ENCODE measurements around the gene CPE. TPM values are rescaled to one million over a fixed set of nuclear protein-coding genes. Genes with fewer than 3 reads are reported as not detected.

Gene CPE
- total RNA-seq, 2 experiments from 2014 or later, result not detected

DNA sequence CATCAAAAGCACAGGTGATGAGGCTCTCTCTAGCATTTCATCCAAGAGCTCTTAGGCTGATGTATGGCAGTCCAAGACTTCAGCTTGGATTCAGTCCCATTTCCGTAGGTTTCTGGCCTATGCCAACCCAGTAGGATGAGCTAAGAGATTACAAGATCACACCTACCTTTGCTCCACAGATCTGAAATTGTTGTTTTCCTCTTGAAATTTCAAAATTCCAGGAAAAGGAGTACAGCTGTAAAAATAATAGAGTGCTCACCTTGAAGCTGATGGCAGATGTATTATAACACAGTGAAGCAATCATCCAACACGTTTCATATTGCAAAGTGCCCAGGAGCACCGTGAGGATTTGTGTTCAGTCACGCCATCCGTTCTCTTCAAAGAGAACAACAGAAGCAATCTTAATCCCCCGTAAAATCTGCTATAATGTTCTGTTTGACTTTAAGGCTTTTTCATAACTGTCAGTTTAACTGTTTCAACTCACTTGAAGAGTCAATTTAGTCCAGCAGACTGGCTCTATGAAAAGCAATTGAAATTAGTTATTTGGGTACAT, 137.5 kb downstream of the CPE start:
- intact Hi-C loops (cut with DNase I, micrococcal nuclease), result no loop called here
- POLR2A ChIA-PET, result no interaction called here
- no peak overlapping the region for H3K4me3 Mint-ChIP-seq
- CTCF ChIA-PET, result interaction anchor here (1.3 kb wide), 1 partner anchor 23 kb away, joined by 4 read pairs; no protein-coding TSS in a partner anchor
- H3K27me3 Mint-ChIP-seq, result peaks cover 7% of the 10 kb centered on the region
- no peaks in the 10 kb centered on the region for H3K4me1 Mint-ChIP-seq
- no peak overlapping the region for H3K27ac Mint-ChIP-seq
- no peaks in the 10 kb centered on the region for H3K36me3 Mint-ChIP-seq (ENCODE audit: low read depth)
- H3K9me3 Mint-ChIP-seq (ENCODE audit: low read depth), result no peaks in the 10 kb centered on the region
- ATAC-seq (no peak), DNase-seq (no peak)

DNA sequence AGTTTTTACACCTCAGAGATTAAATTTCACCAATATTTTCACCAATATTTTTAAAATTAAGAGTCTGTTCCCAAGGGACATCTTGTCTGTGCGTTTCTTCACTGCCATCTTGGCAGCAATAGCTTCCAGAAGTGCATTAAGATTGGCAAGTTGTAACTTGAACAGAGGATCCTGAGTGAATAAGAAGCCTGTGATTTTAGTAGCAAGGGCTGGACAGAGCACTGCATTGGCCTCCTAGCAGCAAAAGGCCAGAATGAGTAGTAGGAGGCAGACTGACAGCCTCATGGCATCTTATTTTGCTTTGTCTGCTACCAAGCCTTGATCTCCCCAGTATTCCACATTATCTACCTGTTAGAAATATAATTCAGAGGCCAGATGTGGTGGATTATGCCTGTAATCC, 138.4 kb downstream of the CPE start:
- Mint-ChIP-seq H3K27ac (no peak overlapping the region), H3K9me3 (ENCODE audit: low read depth) (no peaks in the 10 kb centered on the region), H3K4me3 (no peak overlapping the region), H3K4me1 (no peaks in the 10 kb centered on the region), H3K27me3 (peaks cover 7% of the 10 kb centered on the region), H3K36me3 (ENCODE audit: low read depth) (no peaks in the 10 kb centered on the region)
- CTCF ChIA-PET, result interaction anchor here (1.0 kb wide), 1 partner anchor 36 kb away, joined by 3 read pairs; no protein-coding TSS in a partner anchor
- DNase-seq (no peak), ATAC-seq (no peak)
- intact Hi-C loops (cut with DNase I, micrococcal nuclease), result no loop called here
- POLR2A ChIA-PET, result no interaction called here

DNA sequence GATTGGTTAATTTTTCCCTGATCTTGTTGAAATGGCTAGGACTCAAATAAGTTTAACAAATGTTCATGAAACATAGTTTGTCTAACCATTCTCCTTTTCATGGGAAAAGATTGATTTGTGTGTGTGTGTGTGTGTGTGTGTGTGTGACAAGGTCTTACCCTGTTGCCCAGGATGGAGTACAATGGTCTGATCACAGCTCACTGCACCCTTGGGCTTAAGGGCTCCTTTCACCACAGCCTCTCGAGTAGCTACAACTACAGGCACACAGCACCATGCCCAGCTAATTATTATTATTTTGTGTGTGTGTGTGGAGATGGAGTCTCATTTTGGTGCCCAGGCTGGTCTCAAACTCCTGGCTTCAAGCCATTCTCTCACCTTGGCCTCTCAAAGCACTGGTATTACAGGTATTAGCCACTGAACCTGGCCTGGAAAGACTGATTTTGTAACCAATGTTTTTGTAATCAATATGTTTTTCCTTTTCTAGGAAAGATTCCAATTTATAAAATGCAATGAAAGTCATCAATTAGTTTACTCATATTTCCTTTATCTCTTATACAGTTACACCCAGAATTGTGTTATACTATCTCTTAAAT, 139.3 kb downstream of the CPE start:
- no peak overlapping the region for H3K4me3 Mint-ChIP-seq
- no peak overlapping the region for H3K27ac Mint-ChIP-seq
- peaks cover 7% of the 10 kb centered on the region for H3K27me3 Mint-ChIP-seq
- ChIA-PET CTCF (interaction anchor here (1.0 kb wide), 1 partner anchor 37 kb away, joined by 3 read pairs; no protein-coding TSS in a partner anchor), POLR2A (interaction anchor here (0.6 kb wide), 1 partner anchor 35 kb away, joined by 3 read pairs; no protein-coding TSS in a partner anchor)
- intact Hi-C loops (cut with DNase I, micrococcal nuclease), result no loop called here
- no peaks in the 10 kb centered on the region for H3K36me3 Mint-ChIP-seq (ENCODE audit: low read depth)
- DNase-seq (no peak), ATAC-seq (no peak)
- no peaks in the 10 kb centered on the region for H3K9me3 Mint-ChIP-seq (ENCODE audit: low read depth)
- no peaks in the 10 kb centered on the region for H3K4me1 Mint-ChIP-seq

DNA sequence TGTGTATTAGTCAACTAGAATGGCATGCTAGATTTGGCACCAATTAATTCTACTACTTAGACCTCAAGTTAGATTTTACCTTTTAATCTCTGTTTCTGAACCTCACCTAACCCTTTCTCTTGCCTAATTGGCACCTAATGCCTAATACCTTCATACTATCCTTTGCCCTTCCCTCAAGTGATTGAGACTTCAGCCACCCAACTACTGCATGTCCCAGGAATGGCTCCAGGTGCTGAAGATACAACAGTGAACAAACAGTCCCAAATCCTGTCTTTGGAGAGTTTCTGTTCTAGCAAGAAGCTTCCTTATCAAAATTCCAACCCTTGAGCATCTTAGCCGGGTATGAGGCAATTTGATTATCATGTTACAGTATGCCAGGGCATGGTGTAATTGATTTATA, 139.9 kb downstream of the CPE start:
- ATAC-seq (no peak), DNase-seq (no peak)
- Mint-ChIP-seq H3K4me1 (no peaks in the 10 kb centered on the region), H3K4me3 (no peak overlapping the region), H3K36me3 (ENCODE audit: low read depth) (no peaks in the 10 kb centered on the region), H3K27me3 (peaks cover 7% of the 10 kb centered on the region), H3K27ac (no peak overlapping the region), H3K9me3 (ENCODE audit: low read depth) (no peaks in the 10 kb centered on the region)
- CTCF ChIA-PET, result no interaction called here
- POLR2A ChIA-PET, result interaction anchor here (0.6 kb wide), 1 partner anchor 35 kb away, joined by 3 read pairs; no protein-coding TSS in a partner anchor
- intact Hi-C loops (cut with DNase I, micrococcal nuclease), result no loop called here

DNA sequence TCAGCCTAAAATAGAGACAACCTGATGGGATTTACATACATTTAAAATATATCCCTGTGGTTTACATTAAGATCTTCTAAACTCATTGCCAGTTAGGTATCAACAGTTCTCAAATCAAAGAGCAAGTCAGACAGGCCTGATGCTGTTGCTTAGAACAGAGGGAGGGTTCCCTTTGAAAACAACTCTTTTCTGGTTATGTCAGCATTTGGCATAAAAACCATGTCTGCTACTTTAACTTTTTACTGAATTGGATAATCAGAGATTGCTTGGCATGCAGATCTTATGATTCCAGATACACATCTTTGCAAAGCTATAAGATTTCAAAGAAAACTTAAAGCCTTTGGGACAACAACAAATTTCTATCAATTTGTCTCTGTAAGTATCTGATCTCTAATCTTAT, 140.8 kb downstream of the CPE start:
- ATAC-seq (no peak), DNase-seq (no peak)
- ChIA-PET CTCF (no interaction called here), POLR2A (no interaction called here)
- H3K4me3 Mint-ChIP-seq, result no peak overlapping the region
- no peaks in the 10 kb centered on the region for H3K36me3 Mint-ChIP-seq (ENCODE audit: low read depth)
- H3K27me3 Mint-ChIP-seq, result peaks cover 7% of the 10 kb centered on the region
- H3K4me1 Mint-ChIP-seq, result no peaks in the 10 kb centered on the region
- H3K9me3 Mint-ChIP-seq (ENCODE audit: low read depth), result no peaks in the 10 kb centered on the region
- intact Hi-C loops (cut with DNase I, micrococcal nuclease), result no loop called here
- no peak overlapping the region for H3K27ac Mint-ChIP-seq

DNA sequence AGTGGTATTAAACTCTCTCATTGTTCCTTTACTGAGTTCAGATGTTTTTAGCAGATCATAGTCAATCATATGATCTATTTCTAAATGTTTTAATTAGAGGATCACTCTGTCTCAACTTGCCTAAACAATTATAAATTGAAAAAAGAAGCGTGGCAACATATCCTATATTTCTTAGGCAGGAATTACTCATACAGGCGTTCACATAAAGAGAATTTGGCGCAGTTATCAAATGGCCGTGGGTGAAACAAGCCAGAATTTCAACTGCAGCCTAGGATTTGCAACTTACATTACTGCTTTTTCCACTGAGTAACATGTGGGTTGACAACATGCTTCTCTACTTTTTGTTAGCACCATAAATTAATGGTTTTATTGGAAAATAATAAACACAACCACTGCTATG, 141.3 kb downstream of the CPE start:
- POLR2A ChIA-PET, result no interaction called here
- DNase-seq (no peak), ATAC-seq (no peak)
- intact Hi-C loops (cut with DNase I, micrococcal nuclease), result no loop called here
- CTCF ChIA-PET, result interaction anchor here (1.0 kb wide), 1 partner anchor 26 kb away, joined by 3 read pairs; no protein-coding TSS in a partner anchor
- no peak overlapping the region for H3K4me3 Mint-ChIP-seq
- no peak overlapping the region for H3K27ac Mint-ChIP-seq
- no peaks in the 10 kb centered on the region for H3K4me1 Mint-ChIP-seq
- no peaks in the 10 kb centered on the region for H3K9me3 Mint-ChIP-seq (ENCODE audit: low read depth)
- H3K36me3 Mint-ChIP-seq (ENCODE audit: low read depth), result no peaks in the 10 kb centered on the region
- H3K27me3 Mint-ChIP-seq, result peaks cover 7% of the 10 kb centered on the region

DNA sequence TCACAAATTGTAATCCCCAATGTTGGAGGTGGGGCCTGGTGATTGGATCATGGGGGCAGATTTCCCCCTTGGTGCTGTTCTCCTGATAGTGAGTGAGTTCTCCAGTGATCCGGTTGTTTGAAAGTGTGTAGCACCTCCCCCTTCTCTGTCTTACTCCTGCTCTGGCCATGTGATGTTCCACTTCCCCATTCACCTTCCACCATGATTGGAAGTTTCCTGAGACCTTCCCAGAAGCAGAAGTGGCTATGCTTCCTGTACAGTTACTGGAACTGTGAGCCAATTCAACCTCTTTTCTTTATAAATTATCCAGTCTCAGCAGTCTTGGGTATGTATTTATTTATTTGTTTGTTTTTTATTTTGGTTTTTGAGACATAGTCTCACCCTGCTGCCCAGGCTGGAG, 143.2 kb downstream of the CPE start:
- intact Hi-C loops (cut with DNase I, micrococcal nuclease), result no loop called here
- Mint-ChIP-seq H3K36me3 (ENCODE audit: low read depth) (no peaks in the 10 kb centered on the region), H3K27me3 (peaks cover 2% of the 10 kb centered on the region), H3K9me3 (ENCODE audit: low read depth) (no peaks in the 10 kb centered on the region), H3K4me1 (no peaks in the 10 kb centered on the region), H3K4me3 (no peak overlapping the region), H3K27ac (no peak overlapping the region)
- POLR2A ChIA-PET, result no interaction called here
- DNase-seq (no peak), ATAC-seq (no peak)
- CTCF ChIA-PET, result no interaction called here

DNA sequence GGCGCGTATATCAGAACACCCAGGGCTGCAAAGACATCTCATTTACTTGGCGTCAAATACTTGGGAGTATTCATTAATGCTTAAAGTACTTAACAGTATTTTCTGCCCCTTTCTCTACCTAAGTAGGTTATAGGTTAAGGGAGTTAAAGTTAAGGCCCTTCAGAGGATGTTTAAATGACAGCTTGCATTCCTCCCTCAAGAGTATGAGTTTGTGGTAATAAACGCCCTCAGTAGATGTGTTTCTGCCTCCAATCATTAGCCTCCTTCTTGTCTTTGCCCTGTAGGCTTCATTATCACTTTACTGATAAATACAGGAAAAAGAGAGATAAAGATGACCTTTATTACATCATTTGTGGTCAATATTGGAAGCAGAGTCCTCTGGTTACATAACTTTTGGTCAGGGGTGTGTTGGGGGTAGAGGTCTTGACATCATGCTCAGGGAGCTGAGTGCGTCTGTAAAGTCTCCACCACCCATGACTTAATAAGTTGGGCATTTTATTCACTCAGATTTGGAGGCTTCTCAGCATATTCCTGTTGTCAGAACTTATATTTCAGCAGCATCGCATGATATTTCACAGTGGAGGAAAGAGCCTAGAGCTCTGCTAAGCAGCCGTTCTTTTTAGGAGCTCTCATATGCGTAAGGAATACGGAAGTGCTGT, 145.9 kb downstream of the CPE start:
- CTCF ChIA-PET, result interaction anchor here (0.7 to 1.2 kb wide), 2 partner anchors 10 to 12 kb away, joined by 3 to 4 read pairs; no protein-coding TSS in a partner anchor
- peaks cover 2% of the 10 kb centered on the region for H3K27me3 Mint-ChIP-seq
- intact Hi-C loops (cut with DNase I, micrococcal nuclease), result no loop called here
- H3K27ac Mint-ChIP-seq, result no peak overlapping the region
- H3K4me3 Mint-ChIP-seq, result no peak overlapping the region
- H3K4me1 Mint-ChIP-seq, result no peaks in the 10 kb centered on the region
- no peaks in the 10 kb centered on the region for H3K36me3 Mint-ChIP-seq (ENCODE audit: low read depth)
- ATAC-seq (no peak), DNase-seq (no peak)
- H3K9me3 Mint-ChIP-seq (ENCODE audit: low read depth), result no peaks in the 10 kb centered on the region
- POLR2A ChIA-PET, result no interaction called here

DNA sequence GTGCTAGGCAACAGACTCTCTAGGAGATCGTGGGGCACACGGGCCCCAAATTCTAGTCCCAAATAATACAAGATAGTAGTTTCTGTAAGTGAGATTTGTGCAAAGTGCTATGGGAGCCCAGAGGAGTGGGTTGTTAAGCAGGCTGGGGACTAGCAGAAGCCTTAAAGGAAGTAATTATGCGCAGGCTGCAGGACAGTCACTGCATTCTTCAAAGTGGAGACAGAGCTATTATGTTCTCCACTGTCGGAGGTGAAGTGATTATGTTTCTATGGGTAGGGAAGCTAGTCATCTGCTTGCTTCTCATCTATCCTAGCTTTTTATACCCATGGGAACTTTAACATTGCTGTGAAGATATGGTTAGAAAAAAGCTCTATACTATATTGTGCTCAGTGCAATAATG, 154.2 kb downstream of the CPE start:
- H3K27ac Mint-ChIP-seq, result no peak overlapping the region
- intact Hi-C loops (cut with DNase I, micrococcal nuclease), result loop anchor here in 1 of 2 experiments (10.0 kb wide), 2 partner anchors 342 to 1062 kb away; partner anchors contain the start of gene TLL1
- H3K4me1 Mint-ChIP-seq, result no peaks in the 10 kb centered on the region
- H3K36me3 Mint-ChIP-seq (ENCODE audit: low read depth), result no peaks in the 10 kb centered on the region
- H3K9me3 Mint-ChIP-seq (ENCODE audit: low read depth), result no peaks in the 10 kb centered on the region
- H3K27me3 Mint-ChIP-seq, result no peaks in the 10 kb centered on the region
- ChIA-PET CTCF (interaction anchor here (0.7 kb wide), 1 partner anchor 12 kb away, joined by 3 read pairs; no protein-coding TSS in a partner anchor), POLR2A (no interaction called here)
- ATAC-seq, result no peak
- H3K4me3 Mint-ChIP-seq, result no peak overlapping the region
- no peak for DNase-seq

DNA sequence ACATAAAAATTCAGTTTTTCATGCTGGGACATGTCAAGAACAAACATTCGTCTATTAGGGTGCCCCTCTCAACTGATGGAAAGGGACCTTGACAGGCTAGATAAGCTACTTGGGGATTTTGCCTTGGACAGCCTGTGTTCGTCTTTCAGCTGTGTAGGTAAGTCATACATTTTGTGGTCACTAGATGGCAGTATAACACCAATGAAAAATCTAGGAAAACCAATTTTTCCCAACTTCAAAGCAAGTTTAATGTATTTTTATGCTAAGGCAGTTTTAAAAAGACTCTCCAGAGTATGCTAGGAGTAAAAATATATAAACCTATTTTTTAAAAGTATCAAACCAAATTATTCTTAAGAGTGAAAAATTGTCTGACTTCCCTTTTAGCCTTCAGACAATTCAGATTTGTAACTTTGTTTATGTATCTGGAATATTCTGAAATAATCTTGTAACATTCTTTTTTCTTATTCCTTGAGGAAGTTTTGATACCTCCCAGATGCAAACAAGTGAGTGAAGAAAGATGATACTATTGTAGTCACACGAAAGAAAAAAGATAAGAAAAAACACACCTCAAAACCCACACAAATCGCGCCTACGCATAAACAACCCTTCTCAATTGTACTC, 158.3 kb downstream of the CPE start:
- no peaks in the 10 kb centered on the region for H3K4me1 Mint-ChIP-seq
- intact Hi-C loops (cut with DNase I, micrococcal nuclease), result loop anchor here (1.0 to 10.0 kb wide), 5 partner anchors 44 to 1058 kb away; partner anchors contain the start of gene TLL1 (in 1 of the 2)
- DNase-seq (peak; percentile 6), ATAC-seq (no peak)
- H3K9me3 Mint-ChIP-seq (ENCODE audit: low read depth), result no peaks in the 10 kb centered on the region
- ChIA-PET CTCF (interaction anchor here (0.7 to 1.6 kb wide), 12 partner anchors 11 to 560 kb away, joined by 3 to 6 read pairs (median 4); no protein-coding TSS in a partner anchor), POLR2A (no interaction called here)
- H3K36me3 Mint-ChIP-seq (ENCODE audit: low read depth), result no peaks in the 10 kb centered on the region
- H3K4me3 Mint-ChIP-seq, result no peak overlapping the region
- peaks cover 5% of the 10 kb centered on the region for H3K27me3 Mint-ChIP-seq
- no peak overlapping the region for H3K27ac Mint-ChIP-seq

DNA sequence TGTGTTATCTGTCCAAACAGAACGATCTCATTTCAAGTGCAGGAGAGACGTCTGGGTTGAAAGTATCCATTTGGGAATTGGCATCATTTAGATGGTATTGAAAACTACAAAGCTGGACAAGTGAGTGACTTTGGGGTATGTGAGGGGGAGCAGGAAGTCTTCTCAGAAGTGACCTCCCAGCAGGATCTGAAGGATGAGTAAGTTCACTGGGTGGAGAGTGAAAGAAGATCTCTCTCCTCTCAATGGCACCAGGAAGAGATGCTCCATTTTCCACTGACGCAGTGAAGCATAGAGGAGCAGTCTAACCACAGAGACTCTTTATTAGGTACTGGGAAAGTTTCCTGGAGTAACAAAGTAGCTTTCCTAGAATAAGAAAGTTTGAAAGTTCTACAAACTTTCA, 161.0 kb downstream of the CPE start:
- intact Hi-C loops (cut with DNase I, micrococcal nuclease), result loop anchor here in 1 of 2 experiments (10.0 kb wide), 2 partner anchors 335 to 1055 kb away; partner anchors contain the start of gene TLL1
- Mint-ChIP-seq H3K36me3 (ENCODE audit: low read depth) (no peaks in the 10 kb centered on the region), H3K4me1 (no peaks in the 10 kb centered on the region), H3K4me3 (no peak overlapping the region), H3K9me3 (ENCODE audit: low read depth) (no peaks in the 10 kb centered on the region), H3K27ac (no peak overlapping the region), H3K27me3 (peaks cover 5% of the 10 kb centered on the region)
- ChIA-PET POLR2A (no interaction called here), CTCF (interaction anchor here (0.7 to 1.7 kb wide), 6 partner anchors 25 to 551 kb away, joined by 3 to 4 read pairs (median 3); no protein-coding TSS in a partner anchor)
- DNase-seq, result no peak
- peak; percentile 36 for ATAC-seq
